Stimulated activated naive CD8-positive, alpha-beta T cell treated with anti-CD3 and anti-CD28 coated beads, Interleukin-15, amount 100 ng/mL, for 72 hours (primary cell): Measurements from ENCODE around the gene TRIM15.
"Not testable (repeated sequence)": the region's sequence is repeated elsewhere in the genome, so short reads cannot be mapped to it uniquely, and the experiment has no call there.

Experiments used
- ATAC-seq: fragments of 150-1000 bp; cut with Tn5 transposase; 2 replicates; pipeline ENCODE4 v1.10.0; 2021; ENCODE audit warnings: mild to moderate bottlenecking, moderate library complexity
- DNase-seq, 2 donors: peaks; one replicate each; pipeline ENCODE4 v3.0.0; 2021 to 2022
- H3K27ac Mint-ChIP-seq, 2 donors: one replicate each; pipeline ENCODE4 v1.8.0; 2022; ENCODE audit warnings: mild to moderate bottlenecking in 2 of 2, mixed read lengths in 2 of 2, moderate library complexity in 2 of 2
- H3K27me3 Mint-ChIP-seq: one replicate; pipeline ENCODE4 v1.8.0; 2022; ENCODE audit warnings: mixed read lengths
- H3K4me1 Mint-ChIP-seq: one replicate; pipeline ENCODE4 v1.8.0; 2022; ENCODE audit warnings: mild to moderate bottlenecking, mixed read lengths
- H3K4me3 Mint-ChIP-seq, 2 donors: one replicate each; pipeline ENCODE4 v1.8.0; 2022; ENCODE audit warnings: mild to moderate bottlenecking in 2 of 2, mixed read lengths in 2 of 2, moderate library complexity in 1 of 2
- H3K9me3 Mint-ChIP-seq, 2 donors: one replicate each; pipeline ENCODE4 v1.8.0; 2022; ENCODE audit warnings: mixed read lengths in 2 of 2

Gene TRIM15

GRCh38 chr6:30136570-30137286, 26.6 kb upstream of the TRIM15 start:
- H3K27ac Mint-ChIP-seq: no peak overlapping the region
- H3K27me3 Mint-ChIP-seq: peaks cover 75% of the 10 kb centered on the region
- H3K4me3 Mint-ChIP-seq: no peak overlapping the region
- H3K9me3 Mint-ChIP-seq: no peaks in the 10 kb centered on the region
- ATAC-seq (peak; percentile 76), DNase-seq (no peak)
- H3K4me1 Mint-ChIP-seq: peaks cover 13% of the 10 kb centered on the region

- H3K27me3 Mint-ChIP-seq: peaks cover 83% of the 10 kb centered on the region
- not testable (repeated sequence) for DNase-seq
- H3K4me1 Mint-ChIP-seq: peaks cover 13% of the 10 kb centered on the region
These were observed 23.1 kb upstream of the TRIM15 start for GRCh38 chr6:30140240-30140639.

GRCh38 chr6:30142665-30143064, 20.7 kb upstream of the TRIM15 start:
- Mint-ChIP-seq H3K4me1 (no peaks in the 10 kb centered on the region), H3K9me3 (no peaks in the 10 kb centered on the region), H3K27me3 (peaks cover 74% of the 10 kb centered on the region), H3K27ac (no peak overlapping the region), H3K4me3 (no peak overlapping the region)
- DNase-seq: no peak
- no peak for ATAC-seq

More at GRCh38 chr6:30140240-30140639, 23.1 kb upstream of the TRIM15 start:
- not testable (repeated sequence) for H3K4me3 Mint-ChIP-seq, ATAC-seq, H3K9me3 Mint-ChIP-seq, H3K27ac Mint-ChIP-seq

- Mint-ChIP-seq H3K27me3 (peaks cover 70% of the 10 kb centered on the region), H3K4me1 (no peaks in the 10 kb centered on the region), H3K9me3 (no peaks in the 10 kb centered on the region), H3K27ac (peak overlapping the region in 1 of 2 donors; percentile 0), H3K4me3 (no peak overlapping the region)
- no peak for ATAC-seq
- no peak for DNase-seq
These were observed 19.6 kb upstream of the TRIM15 start for GRCh38 chr6:30143780-30144179.

GRCh38 chr6:30144811-30145210, 18.5 kb upstream of the TRIM15 start:
- no peaks in the 10 kb centered on the region for H3K9me3 Mint-ChIP-seq
- H3K4me3 Mint-ChIP-seq: no peak overlapping the region
- H3K27me3 Mint-ChIP-seq: peaks cover 60% of the 10 kb centered on the region
- no peak overlapping the region for H3K27ac Mint-ChIP-seq
- H3K4me1 Mint-ChIP-seq: no peaks in the 10 kb centered on the region
- DNase-seq (no peak), ATAC-seq (no peak)

- H3K27me3 Mint-ChIP-seq: peaks cover 60% of the 10 kb centered on the region
- H3K27ac Mint-ChIP-seq: no peak overlapping the region
- ATAC-seq (no peak), DNase-seq (no peak)
- H3K9me3 Mint-ChIP-seq: no peaks in the 10 kb centered on the region
- no peaks in the 10 kb centered on the region for H3K4me1 Mint-ChIP-seq
- no peak overlapping the region for H3K4me3 Mint-ChIP-seq
These were observed 17.5 kb upstream of the TRIM15 start for GRCh38 chr6:30145818-30146217.

- no peaks in the 10 kb centered on the region for H3K4me1 Mint-ChIP-seq
- ATAC-seq (peak; percentile 60), DNase-seq (no peak)
- H3K9me3 Mint-ChIP-seq: no peaks in the 10 kb centered on the region
- H3K27me3 Mint-ChIP-seq: peaks cover 48% of the 10 kb centered on the region
- H3K27ac Mint-ChIP-seq: no peak overlapping the region
- no peak overlapping the region for H3K4me3 Mint-ChIP-seq
These were observed 16.2 kb upstream of the TRIM15 start for GRCh38 chr6:30147096-30147495.

GRCh38 chr6:30149234-30149633, 14.1 kb upstream of the TRIM15 start:
- Mint-ChIP-seq H3K27me3 (peaks cover 55% of the 10 kb centered on the region), H3K4me1 (peaks cover 5% of the 10 kb centered on the region), H3K9me3 (no peaks in the 10 kb centered on the region), H3K27ac (no peak overlapping the region), H3K4me3 (no peak overlapping the region)
- DNase-seq (no peak), ATAC-seq (no peak)

- Mint-ChIP-seq H3K27me3 (peaks cover 55% of the 10 kb centered on the region), H3K9me3 (no peaks in the 10 kb centered on the region), H3K4me1 (peaks cover 5% of the 10 kb centered on the region), H3K27ac (no peak overlapping the region), H3K4me3 (no peak overlapping the region)
- no peak for DNase-seq
- ATAC-seq: no peak
These were observed 13.3 kb upstream of the TRIM15 start for GRCh38 chr6:30149858-30150550.

GRCh38 chr6:30150671-30151395, 12.5 kb upstream of the TRIM15 start:
- peaks cover 5% of the 10 kb centered on the region for H3K4me1 Mint-ChIP-seq
- H3K4me3 Mint-ChIP-seq: no peak overlapping the region
- ATAC-seq (no peak), DNase-seq (no peak)
- H3K27me3 Mint-ChIP-seq: peaks cover 52% of the 10 kb centered on the region
- no peaks in the 10 kb centered on the region for H3K9me3 Mint-ChIP-seq
- no peak overlapping the region for H3K27ac Mint-ChIP-seq

- Mint-ChIP-seq H3K4me1 (peaks cover 5% of the 10 kb centered on the region), H3K9me3 (no peaks in the 10 kb centered on the region), H3K27me3 (peaks cover 56% of the 10 kb centered on the region), H3K27ac (peak overlapping the region in 1 of 2 donors; percentile 57), H3K4me3 (no peak overlapping the region)
- DNase-seq (no peak), ATAC-seq (peak; percentile 57)
These were observed 11.8 kb upstream of the TRIM15 start for GRCh38 chr6:30151580-30151979.

GRCh38 chr6:30152016-30152673, 11.2 kb upstream of the TRIM15 start:
- H3K9me3 Mint-ChIP-seq: no peaks in the 10 kb centered on the region
- H3K27ac Mint-ChIP-seq: no peak overlapping the region
- DNase-seq: no peak
- H3K4me3 Mint-ChIP-seq: no peak overlapping the region
- H3K27me3 Mint-ChIP-seq: peaks cover 56% of the 10 kb centered on the region
- peaks cover 5% of the 10 kb centered on the region for H3K4me1 Mint-ChIP-seq
- no peak for ATAC-seq

GRCh38 chr6:30152910-30153610, 10.3 kb upstream of the TRIM15 start:
- no peak for DNase-seq
- peak overlapping the region in 1 of 2 donors; percentile 28 for H3K27ac Mint-ChIP-seq

GRCh38 chr6:30154061-30154460, 9.3 kb upstream of the TRIM15 start:
- Mint-ChIP-seq H3K27ac (no peak overlapping the region), H3K9me3 (no peaks in the 10 kb centered on the region), H3K4me1 (peaks cover 18% of the 10 kb centered on the region), H3K4me3 (no peak overlapping the region), H3K27me3 (peaks cover 55% of the 10 kb centered on the region)
- ATAC-seq (no peak), DNase-seq (no peak)

More at GRCh38 chr6:30152910-30153610, 10.3 kb upstream of the TRIM15 start:
- Mint-ChIP-seq H3K9me3 (no peaks in the 10 kb centered on the region), H3K4me1 (peaks cover 8% of the 10 kb centered on the region), H3K4me3 (no peak overlapping the region), H3K27me3 (peaks cover 49% of the 10 kb centered on the region)
- no peak for ATAC-seq
